Keratinocyte (primary cell): Measurements from ENCODE around the gene SIX5. TPM values are rescaled to one million over a fixed set of nuclear protein-coding genes. Genes with fewer than 3 reads are reported as not detected.
A peak's percentile ranks its signal among the peaks of the same experiment; 100 is the strongest.

Source experiments
- DNase-seq: peaks from one replicate; pipeline ENCODE4 v3.0.0-alpha.2; 2011; ENCODE audit warnings: low read depth, missing footprints, low spot score
- FAIRE-seq: peaks from 2 replicates; lab custom pipeline; 2011; peaks lifted over from hg19 to GRCh38; lab: Jason Lieb, UNC
- H2AFZ ChIP-seq: 2 replicates; pipeline ENCODE4 v1.6.0; 2012; ENCODE audit warnings: low read length, control low read depth, inconsistent platforms; ENCODE audit not compliant: control insufficient read depth
- H3K27ac ChIP-seq: 2 replicates; pipeline ENCODE4 v1.5.1; 2011; ENCODE audit warnings: low read length; ENCODE audit not compliant: control insufficient read depth, insufficient read depth
- H3K27me3 ChIP-seq: 3 replicates; pipeline ENCODE4 v1.6.0; 2011; ENCODE audit warnings: low read length; ENCODE audit not compliant: control insufficient read depth, insufficient read depth; ENCODE audit errors: extremely low read depth
- H3K36me3 ChIP-seq, 2 experiments: 2 replicates in 1 of 2; 3 replicates in 1 of 2; pipeline ENCODE4 v1.5.1; 2011; ENCODE audit warnings: low read length in 2 of 2, mild to moderate bottlenecking in 1 of 2; ENCODE audit not compliant: control insufficient read depth in 2 of 2, insufficient read depth in 2 of 2; ENCODE audit errors: extremely low read depth in 1 of 2
- H3K4me1 ChIP-seq: 3 replicates; pipeline ENCODE4 v1.5.1; 2011; ENCODE audit warnings: low read length; ENCODE audit not compliant: control insufficient read depth, insufficient read depth; ENCODE audit errors: extremely low read depth
- H3K4me2 ChIP-seq: 3 replicates; pipeline ENCODE4 v1.6.0; 2011; ENCODE audit warnings: low read depth, low read length; ENCODE audit not compliant: control insufficient read depth, insufficient read depth; ENCODE audit errors: extremely low read depth
- H3K4me3 ChIP-seq, 3 experiments: fragments of 200-600 bp in 1 of 3; sonication (generic) in 1 of 3; 2 replicates in 2 of 3; 3 replicates in 1 of 3; pipeline ENCODE4 v1.5.1; 2011 to 2016; ENCODE audit warnings: low read length in 3 of 3, mild to moderate bottlenecking in 3 of 3, control low read depth in 2 of 3, inconsistent platforms in 1 of 3, low read depth in 1 of 3, mixed read lengths in 1 of 3, mixed run types in 1 of 3, moderate library complexity in 1 of 3; ENCODE audit not compliant: control insufficient read depth in 2 of 3, insufficient read depth in 2 of 3; ENCODE audit errors: extremely low read depth in 1 of 3
- H3K79me2 ChIP-seq: 2 replicates; pipeline ENCODE4 v1.6.0; 2012; ENCODE audit warnings: low read length; ENCODE audit not compliant: control insufficient read depth, insufficient read depth
- H3K9ac ChIP-seq: 3 replicates; pipeline ENCODE4 v1.6.0; 2011; ENCODE audit warnings: low read length; ENCODE audit not compliant: control insufficient read depth, insufficient read depth; ENCODE audit errors: extremely low read depth
- H3K9me1 ChIP-seq: 3 replicates; pipeline ENCODE4 v1.6.0; 2011; ENCODE audit warnings: low read length; ENCODE audit not compliant: control insufficient read depth, insufficient read depth; ENCODE audit errors: extremely low read depth
- H3K9me3 ChIP-seq: 2 replicates; pipeline ENCODE4 v1.5.1; 2012; ENCODE audit warnings: low read depth, low read length; ENCODE audit not compliant: control insufficient read depth
- H4K20me1 ChIP-seq: 3 replicates; pipeline ENCODE4 v1.6.0; 2011; ENCODE audit warnings: low read length; ENCODE audit not compliant: control insufficient read depth, insufficient read depth; ENCODE audit errors: extremely low read depth
- EZH2 ChIP-seq: IDR thresholded peaks from one replicate; pipeline ENCODE4 v1.6.1; 2012; ENCODE audit warnings: inconsistent platforms, mild to moderate bottlenecking, low read length, moderate library complexity
- dilution Hi-C: fragments of 300-500 bp; cut with MboI; formaldehyde crosslinking; loops from one replicate; pipeline ENCODE4 v1.7.0; 2020; ENCODE audit warnings: low sequenced_read_pairs; ENCODE audit not compliant: extremely low pct_ligation_motif_present
- polyA plus RNA-seq, 5 experiments: library from polyadenylated mRNA; depleted of rRNA in 3 of 5; stranded (reverse) in 3 of 5; stranded (forward) in 1 of 5; unstranded in 1 of 5; fragments of >200 nt; gene quantifications; 1 replicate in 1 of 5; 2 replicates in 3 of 5; 3 replicates in 1 of 5; pipeline versions ENCODE4 v1.2.1 to v1.2.3, GENCODE V29; 2011 to 2012; ENCODE audit warnings: missing spikeins in 2 of 5, low read depth in 1 of 5, low replicate concordance in 1 of 5
- TF ChIP-seq, protein P1 (sequence below), 3 experiments: IDR thresholded peaks in 1 of 3; conservative IDR thresholded peaks in 1 of 3; optimal IDR thresholded peaks in 1 of 3; 2 replicates in 2 of 3; 3 replicates in 1 of 3; pipeline versions ENCODE3 to v1.5.1; 2011; ENCODE audit warnings: low read length in 3 of 3, mild to moderate bottlenecking in 3 of 3, moderate library complexity in 2 of 3, control low read depth in 1 of 3, inconsistent platforms in 1 of 3; ENCODE audit not compliant: insufficient read depth in 2 of 3; ENCODE audit errors: extremely low read depth in 1 of 3

The SIX5 gene
- polyA plus RNA-seq, 1 donor (not counting 4 experiments of a cell fraction or from before 2014, with no cell fraction given): 1.3 TPM

DNA sequence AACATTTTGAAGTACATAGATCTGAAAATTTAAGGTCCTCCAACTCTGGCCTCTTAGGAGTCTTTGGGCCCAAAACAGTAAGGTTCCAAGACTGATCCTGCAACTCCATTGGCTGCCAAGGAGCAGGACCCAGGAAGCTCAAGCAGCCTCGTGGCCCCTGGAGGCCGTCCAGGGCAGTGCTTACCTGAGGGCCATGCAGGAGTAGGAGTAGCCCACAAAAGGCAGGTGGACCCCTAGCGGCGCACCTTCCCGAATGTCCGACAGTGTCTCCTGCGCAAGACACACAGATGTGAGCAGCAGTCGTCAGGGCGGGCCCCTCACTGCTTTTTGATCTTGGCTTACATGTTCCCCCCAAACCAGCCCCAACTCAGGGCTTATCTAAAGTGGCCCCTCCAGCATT is 5.7 kb upstream of the SIX5 start:
- peaks cover 5 to 17% of the 10 kb centered on the region in 2 experiments for H3K36me3 ChIP-seq
- FAIRE-seq (no peak), DNase-seq (no peak)
- no peak overlapping the region for H3K9ac ChIP-seq
- H3K4me1 ChIP-seq: peaks cover 13% of the 10 kb centered on the region
- no peak overlapping the region for H3K27ac ChIP-seq
- H3K79me2 ChIP-seq: no peaks in the 10 kb centered on the region
- peaks cover 6% of the 10 kb centered on the region for H4K20me1 ChIP-seq
- TF ChIP-seq, protein P1, sequence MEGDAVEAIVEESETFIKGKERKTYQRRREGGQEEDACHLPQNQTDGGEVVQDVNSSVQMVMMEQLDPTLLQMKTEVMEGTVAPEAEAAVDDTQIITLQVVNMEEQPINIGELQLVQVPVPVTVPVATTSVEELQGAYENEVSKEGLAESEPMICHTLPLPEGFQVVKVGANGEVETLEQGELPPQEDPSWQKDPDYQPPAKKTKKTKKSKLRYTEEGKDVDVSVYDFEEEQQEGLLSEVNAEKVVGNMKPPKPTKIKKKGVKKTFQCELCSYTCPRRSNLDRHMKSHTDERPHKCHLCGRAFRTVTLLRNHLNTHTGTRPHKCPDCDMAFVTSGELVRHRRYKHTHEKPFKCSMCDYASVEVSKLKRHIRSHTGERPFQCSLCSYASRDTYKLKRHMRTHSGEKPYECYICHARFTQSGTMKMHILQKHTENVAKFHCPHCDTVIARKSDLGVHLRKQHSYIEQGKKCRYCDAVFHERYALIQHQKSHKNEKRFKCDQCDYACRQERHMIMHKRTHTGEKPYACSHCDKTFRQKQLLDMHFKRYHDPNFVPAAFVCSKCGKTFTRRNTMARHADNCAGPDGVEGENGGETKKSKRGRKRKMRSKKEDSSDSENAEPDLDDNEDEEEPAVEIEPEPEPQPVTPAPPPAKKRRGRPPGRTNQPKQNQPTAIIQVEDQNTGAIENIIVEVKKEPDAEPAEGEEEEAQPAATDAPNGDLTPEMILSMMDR (optimal IDR thresholded peaks at IDR 0.05 in 1 of 3, IDR thresholded peaks at IDR 0.05 in 1 of 3, conservative IDR thresholded peaks at IDR 0.05 in 1 of 3; ENCODE audit: extremely low read depth in 1 of 3, insufficient read depth in 2 of 3, low read length in 3 of 3): peak in 1 of 3 experiments; percentile 17
- no peak for TF ChIP-seq EZH2
- dilution Hi-C loops: no loop called here
- no peaks in the 10 kb centered on the region for H3K9me1 ChIP-seq
- H3K9me3 ChIP-seq: no peaks in the 10 kb centered on the region
- no peaks in the 10 kb centered on the region for H3K27me3 ChIP-seq
- no peak overlapping the region for H3K4me3 ChIP-seq
- no peak overlapping the region for H2AFZ ChIP-seq
- H3K4me2 ChIP-seq: no peak overlapping the region

DNA sequence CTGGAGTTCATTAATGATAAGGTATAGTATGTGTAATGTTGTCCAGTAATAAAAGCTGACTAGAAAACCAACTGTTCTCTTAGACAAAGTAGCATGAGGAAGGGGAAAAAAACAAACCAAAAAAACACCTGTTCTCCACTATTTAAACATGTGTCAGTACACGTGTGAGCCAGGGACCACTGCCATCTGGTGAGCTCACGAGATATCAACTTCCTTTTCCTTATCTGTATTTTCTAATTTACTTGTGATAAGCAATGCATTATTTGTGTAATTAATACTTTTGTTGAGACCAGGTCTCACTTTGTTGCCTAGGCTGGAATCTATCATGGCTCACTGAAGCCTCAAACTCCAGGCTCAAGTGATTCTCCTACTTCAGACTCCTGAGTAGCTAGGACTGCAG is 4.3 kb upstream of the SIX5 start:
- Histone ChIP-seq H3K4me2 (no peak overlapping the region), H3K4me1 (peaks cover 5% of the 10 kb centered on the region), H3K79me2 (no peaks in the 10 kb centered on the region), H3K27ac (no peak overlapping the region), H3K9me1 (no peaks in the 10 kb centered on the region), H4K20me1 (peaks cover 6% of the 10 kb centered on the region), H3K4me3 (no peak overlapping the region), H3K9ac (no peak overlapping the region), H3K36me3 (peaks cover 5 to 17% of the 10 kb centered on the region in 2 experiments), H3K27me3 (no peaks in the 10 kb centered on the region), H2AFZ (no peak overlapping the region), H3K9me3 (no peaks in the 10 kb centered on the region)
- TF ChIP-seq, protein P1 (optimal IDR thresholded peaks at IDR 0.05 in 1 of 3, IDR thresholded peaks at IDR 0.05 in 1 of 3, conservative IDR thresholded peaks at IDR 0.05 in 1 of 3; ENCODE audit: extremely low read depth in 1 of 3, insufficient read depth in 2 of 3, low read length in 3 of 3): no peak
- TF ChIP-seq EZH2: no peak
- no peak for FAIRE-seq
- DNase-seq: no peak
- dilution Hi-C loops: no loop called here
